ENCODE data around the gene GNA12. TPM values are rescaled to one million over a fixed set of nuclear protein-coding genes. Genes with fewer than 3 reads are reported as not detected.

Gene GNA12
- total and polyA plus RNA-seq, 2 of the 4 experiments (the other 2 are of a cell fraction), result 14.3 to 93.9 TPM

DNA sequence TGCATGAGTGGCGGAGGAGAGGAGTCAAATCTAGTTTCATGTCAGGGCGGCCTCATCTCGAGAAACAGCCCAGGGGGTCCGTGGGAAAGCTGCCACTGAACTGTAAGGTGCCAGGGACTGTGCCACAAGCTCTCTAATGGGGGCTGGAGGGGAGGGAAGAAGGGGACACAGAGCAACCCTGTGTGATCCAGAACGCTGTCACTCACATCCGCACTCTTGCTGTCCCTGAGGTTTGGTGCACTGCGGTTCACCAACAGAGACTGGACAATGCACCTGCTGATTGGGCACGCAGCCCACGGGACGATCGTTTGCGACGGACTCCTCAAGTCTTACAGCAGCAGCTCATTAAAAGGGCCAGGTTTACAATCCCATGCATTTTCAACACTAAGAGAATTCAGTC lies 108.4 kb downstream of the GNA12 start:
- dilution Hi-C loops (cut with HindIII; ENCODE audit: low sequenced_read_pairs, unreplicated experiment), result no loop called here
- no peak for DNase-seq
- no peak for TF ChIP-seq CTCF (conservative IDR thresholded peaks at IDR 0.05; ENCODE audit: low read depth, low read length)
- no peak for TF ChIP-seq MAZ (IDR thresholded peaks at IDR 0.05; ENCODE audit: borderline replicate concordance, low read depth, low read length)
- no peak for TF ChIP-seq BHLHE40 (IDR thresholded peaks at IDR 0.05; ENCODE audit: low read depth, low read length)
- no peak for TF ChIP-seq SMC3 (IDR thresholded peaks at IDR 0.05; ENCODE audit: low read depth, low read length)
- no peak for TF ChIP-seq NFE2L2 (IDR thresholded peaks at IDR 0.05; ENCODE audit: low read depth, low read length)
- TF ChIP-seq FOS (IDR thresholded peaks at IDR 0.05; ENCODE audit: low read depth, low read length), result no peak
- TF ChIP-seq RFX5 (IDR thresholded peaks at IDR 0.05; ENCODE audit: low read depth, low read length), result no peak
- TF ChIP-seq RAD21 (IDR thresholded peaks at IDR 0.05; ENCODE audit: low read length), result no peak
- TF ChIP-seq, protein P1, sequence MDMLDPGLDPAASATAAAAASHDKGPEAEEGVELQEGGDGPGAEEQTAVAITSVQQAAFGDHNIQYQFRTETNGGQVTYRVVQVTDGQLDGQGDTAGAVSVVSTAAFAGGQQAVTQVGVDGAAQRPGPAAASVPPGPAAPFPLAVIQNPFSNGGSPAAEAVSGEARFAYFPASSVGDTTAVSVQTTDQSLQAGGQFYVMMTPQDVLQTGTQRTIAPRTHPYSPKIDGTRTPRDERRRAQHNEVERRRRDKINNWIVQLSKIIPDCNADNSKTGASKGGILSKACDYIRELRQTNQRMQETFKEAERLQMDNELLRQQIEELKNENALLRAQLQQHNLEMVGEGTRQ (IDR thresholded peaks at IDR 0.05; ENCODE audit: low read depth, low read length), result no peak
- TF ChIP-seq CEBPB (IDR thresholded peaks at IDR 0.05; ENCODE audit: low read depth, low read length), result no peak
- no peak for TF ChIP-seq MXI1 (IDR thresholded peaks at IDR 0.05; ENCODE audit: borderline replicate concordance, low read depth, low read length)
- TF ChIP-seq CHD1 (IDR thresholded peaks at IDR 0.05; ENCODE audit: low read depth, low read length), result no peak
- no peak for TF ChIP-seq RCOR1 (IDR thresholded peaks at IDR 0.05; ENCODE audit: insufficient replicate concordance, low read length)
- TF ChIP-seq, protein P2, sequence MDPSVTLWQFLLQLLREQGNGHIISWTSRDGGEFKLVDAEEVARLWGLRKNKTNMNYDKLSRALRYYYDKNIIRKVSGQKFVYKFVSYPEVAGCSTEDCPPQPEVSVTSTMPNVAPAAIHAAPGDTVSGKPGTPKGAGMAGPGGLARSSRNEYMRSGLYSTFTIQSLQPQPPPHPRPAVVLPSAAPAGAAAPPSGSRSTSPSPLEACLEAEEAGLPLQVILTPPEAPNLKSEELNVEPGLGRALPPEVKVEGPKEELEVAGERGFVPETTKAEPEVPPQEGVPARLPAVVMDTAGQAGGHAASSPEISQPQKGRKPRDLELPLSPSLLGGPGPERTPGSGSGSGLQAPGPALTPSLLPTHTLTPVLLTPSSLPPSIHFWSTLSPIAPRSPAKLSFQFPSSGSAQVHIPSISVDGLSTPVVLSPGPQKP (IDR thresholded peaks at IDR 0.05; ENCODE audit: borderline replicate concordance, low read depth, low read length), result no peak
- no peak for TF ChIP-seq MAFK (IDR thresholded peaks at IDR 0.05; ENCODE audit: low read depth, low read length)
- TF ChIP-seq POLR2A (IDR thresholded peaks at IDR 0.05; ENCODE audit: low read depth, low read length), result no peak

More for the DNA sequence above, 108.4 kb downstream of the GNA12 start:
- H3K4me1 ChIP-seq (ENCODE audit: control insufficient read depth, insufficient read depth, low read length), result peaks cover 5% of the 10 kb centered on the region; the same call in 1 of the 2 replicates
- no peak overlapping the region for H2BK20ac ChIP-seq (ENCODE audit: low read depth, low read length)
- H2BK5ac ChIP-seq (ENCODE audit: low read depth, low read length, poor library complexity, severe bottlenecking), result no peak overlapping the region
- H2BK15ac ChIP-seq (ENCODE audit: low read depth, low read length), result no peak overlapping the region
- no peaks in the 10 kb centered on the region for H3K9me3 ChIP-seq (ENCODE audit: control insufficient read depth, insufficient read depth, low read length)
- no TSS peak for BruUV-seq (replicated peaks)
- no peak overlapping the region for H2AK5ac ChIP-seq (ENCODE audit: low read depth, low read length)
- ChIA-PET POLR2A (ENCODE audit: unreplicated experiment) (no interaction called here), CTCF (no interaction called here)
- intact Hi-C loops (cut with micrococcal nuclease), result no loop called here
- no peak overlapping the region for H3K23ac ChIP-seq (ENCODE audit: low read depth, low read length)
- no peak overlapping the region for H3K56ac ChIP-seq (ENCODE audit: extremely low read depth, insufficient read depth, low read length)
- peaks cover 18% of the 10 kb centered on the region for H4K20me1 ChIP-seq (ENCODE audit: insufficient read depth, low read length)
- H2BK120ac ChIP-seq (ENCODE audit: low read depth, low read length), result no peak overlapping the region
- ATAC-seq (ENCODE audit: low read depth), result no peak
- H4K91ac ChIP-seq (ENCODE audit: insufficient read depth, low read depth, low read length), result no peak overlapping the region
- H3K14ac ChIP-seq (replicated peaks; ENCODE audit: low read depth, low read length), result no peak overlapping the region
- peaks cover 15% of the 10 kb centered on the region for H3K36me3 ChIP-seq (ENCODE audit: control insufficient read depth, insufficient read depth, low read length)
- no peak overlapping the region for H3K4me2 ChIP-seq (ENCODE audit: low read depth, low read length)
- no peak overlapping the region for H4K5ac ChIP-seq (ENCODE audit: low read depth, low read length)
- H3K27ac ChIP-seq (ENCODE audit: insufficient read depth, low read length), result no peak overlapping the region
- H2AK9ac ChIP-seq (replicated peaks; ENCODE audit: low read depth, low read length, poor library complexity), result no peak overlapping the region
- 100% methylated on average over 4 of the region's 13 CpGs; no CpG with 5 or more reads in 1 of the 2 experiments for WGBS, 2 experiments (ENCODE audit: extremely low coverage in 2 of 2, insufficient read length in 1 of 2)
- no peaks in the 10 kb centered on the region for H3K27me3 ChIP-seq (ENCODE audit: control insufficient read depth, insufficient read depth, low read length)
- H3K9me1 ChIP-seq (ENCODE audit: insufficient read depth, low read length), result peaks cover 12% of the 10 kb centered on the region
- no peak overlapping the region for H3K9ac ChIP-seq (ENCODE audit: low read depth, low read length)
- no peak overlapping the region for H2AFZ ChIP-seq (replicated peaks; ENCODE audit: low read length, poor library complexity)
- H4K8ac ChIP-seq (ENCODE audit: low read depth in 2 of 2, low read length in 2 of 2), result no peak overlapping the region
- no peak overlapping the region for H3K4me3 ChIP-seq (ENCODE audit: insufficient read depth, low read depth, low read length)
- in situ Hi-C loops (cut with MboI; ENCODE audit: low sequenced_read_pairs), result no loop called here
- H3K79me1 ChIP-seq (ENCODE audit: low read depth in 1 of 2, low read length in 2 of 2), result peaks cover 49 to 85% of the 10 kb centered on the region in 2 experiments
- peak overlapping the region; percentile 60; the same call in 1 of the 2 replicates for H3K4ac ChIP-seq (ENCODE audit: low read depth, low read length)
- no peak overlapping the region for H3K18ac ChIP-seq (ENCODE audit: low read depth, low read length)

All from IMR-90 (cell line).